GM10266 (cell line): ENCODE results near the gene AQP2.

ENCODE experiments used
- DNase-seq: peaks from one replicate; pipeline ENCODE4 v3.0.0; 2012; ENCODE audit errors: extremely low spot score
- TF ChIP-seq, protein P1 (sequence below): IDR thresholded peaks from 2 replicates; pipeline ENCODE4 v1.5.1; 2012; ENCODE audit warnings: mild to moderate bottlenecking, low read depth; ENCODE audit not compliant: control insufficient read depth, insufficient read depth; ENCODE audit errors: missing control alignments

The AQP2 gene

DNA sequence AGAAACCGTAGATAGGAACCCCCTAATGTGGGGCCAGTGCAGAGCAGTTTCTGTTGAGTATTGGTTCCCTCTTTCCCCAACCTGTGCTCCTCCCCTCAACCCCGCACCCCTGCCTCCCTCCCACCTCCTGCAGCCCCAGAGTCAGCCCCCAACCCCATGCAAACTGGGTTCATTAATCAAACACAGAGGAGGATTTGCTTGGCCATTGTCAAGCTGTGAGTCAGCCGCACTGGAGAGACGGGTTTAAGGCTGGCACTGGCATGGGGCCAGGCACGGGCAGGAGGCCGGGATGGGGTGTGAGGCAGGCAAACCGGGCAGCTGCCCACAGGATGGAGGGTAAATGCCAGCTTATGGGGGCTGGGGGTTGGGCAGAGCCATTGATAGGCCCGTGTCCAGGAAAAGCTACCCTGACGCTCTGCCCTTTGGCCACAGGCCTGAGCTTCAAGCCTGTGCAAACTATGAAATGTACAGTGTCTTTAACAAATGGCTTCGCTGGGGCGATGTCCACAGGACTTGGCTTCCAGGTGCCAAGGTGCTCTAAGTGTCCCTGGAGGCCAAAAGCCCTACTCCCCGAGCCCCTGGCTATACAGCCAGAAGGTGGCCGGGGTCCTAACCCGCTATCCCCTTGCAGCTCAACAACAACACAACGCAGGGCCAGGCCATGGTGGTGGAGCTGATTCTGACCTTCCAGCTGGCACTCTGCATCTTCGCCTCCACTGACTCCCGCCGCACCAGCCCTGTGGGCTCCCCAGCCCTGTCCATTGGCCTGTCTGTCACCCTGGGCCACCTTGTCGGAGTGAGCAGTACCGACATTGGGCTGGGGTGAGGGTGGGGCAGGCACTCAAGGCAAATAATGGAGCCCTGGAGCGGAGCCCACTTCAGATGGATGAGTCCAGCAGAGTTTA is 12.6 kb downstream of the AQP2 start:
- no peak for DNase-seq
- TF ChIP-seq, protein P1, sequence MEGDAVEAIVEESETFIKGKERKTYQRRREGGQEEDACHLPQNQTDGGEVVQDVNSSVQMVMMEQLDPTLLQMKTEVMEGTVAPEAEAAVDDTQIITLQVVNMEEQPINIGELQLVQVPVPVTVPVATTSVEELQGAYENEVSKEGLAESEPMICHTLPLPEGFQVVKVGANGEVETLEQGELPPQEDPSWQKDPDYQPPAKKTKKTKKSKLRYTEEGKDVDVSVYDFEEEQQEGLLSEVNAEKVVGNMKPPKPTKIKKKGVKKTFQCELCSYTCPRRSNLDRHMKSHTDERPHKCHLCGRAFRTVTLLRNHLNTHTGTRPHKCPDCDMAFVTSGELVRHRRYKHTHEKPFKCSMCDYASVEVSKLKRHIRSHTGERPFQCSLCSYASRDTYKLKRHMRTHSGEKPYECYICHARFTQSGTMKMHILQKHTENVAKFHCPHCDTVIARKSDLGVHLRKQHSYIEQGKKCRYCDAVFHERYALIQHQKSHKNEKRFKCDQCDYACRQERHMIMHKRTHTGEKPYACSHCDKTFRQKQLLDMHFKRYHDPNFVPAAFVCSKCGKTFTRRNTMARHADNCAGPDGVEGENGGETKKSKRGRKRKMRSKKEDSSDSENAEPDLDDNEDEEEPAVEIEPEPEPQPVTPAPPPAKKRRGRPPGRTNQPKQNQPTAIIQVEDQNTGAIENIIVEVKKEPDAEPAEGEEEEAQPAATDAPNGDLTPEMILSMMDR = no peak

GRCh38 chr12:49963976-49964815 is 13.7 kb downstream of the AQP2 start:
- TF ChIP-seq, protein P1 = no peak
- no peak for DNase-seq

DNA sequence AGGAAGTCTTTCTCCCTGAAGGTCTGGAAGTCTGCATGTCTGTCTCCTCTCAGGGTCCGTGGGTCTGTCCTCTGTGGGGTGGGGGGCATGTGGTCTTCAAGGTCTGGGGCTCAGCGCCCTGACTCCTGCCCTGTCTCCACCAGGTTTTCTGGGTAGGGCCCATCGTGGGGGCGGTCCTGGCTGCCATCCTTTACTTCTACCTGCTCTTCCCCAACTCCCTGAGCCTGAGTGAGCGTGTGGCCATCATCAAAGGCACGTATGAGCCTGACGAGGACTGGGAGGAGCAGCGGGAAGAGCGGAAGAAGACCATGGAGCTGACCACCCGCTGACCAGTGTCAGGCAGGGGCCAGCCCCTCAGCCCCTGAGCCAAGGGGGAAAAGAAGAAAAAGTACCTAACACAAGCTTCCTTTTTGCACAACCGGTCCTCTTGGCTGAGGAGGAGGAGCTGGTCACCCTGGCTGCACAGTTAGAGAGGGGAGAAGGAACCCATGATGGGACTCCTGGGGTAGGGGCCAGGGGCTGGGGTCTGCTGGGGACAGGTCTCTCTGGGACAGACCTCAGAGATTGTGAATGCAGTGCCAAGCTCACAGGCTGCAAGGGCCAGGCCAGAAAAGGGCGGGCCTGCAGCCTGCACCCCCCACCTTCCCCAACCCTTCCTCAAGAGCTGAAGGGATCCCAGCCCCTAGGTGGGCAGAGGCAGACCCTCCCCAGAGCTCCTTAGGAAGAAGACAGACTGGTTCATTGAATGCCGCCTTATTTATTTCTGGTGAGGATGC is 14.5 kb downstream of the AQP2 start:
- TF ChIP-seq, protein P1 = no peak
- DNase-seq = no peak

DNA sequence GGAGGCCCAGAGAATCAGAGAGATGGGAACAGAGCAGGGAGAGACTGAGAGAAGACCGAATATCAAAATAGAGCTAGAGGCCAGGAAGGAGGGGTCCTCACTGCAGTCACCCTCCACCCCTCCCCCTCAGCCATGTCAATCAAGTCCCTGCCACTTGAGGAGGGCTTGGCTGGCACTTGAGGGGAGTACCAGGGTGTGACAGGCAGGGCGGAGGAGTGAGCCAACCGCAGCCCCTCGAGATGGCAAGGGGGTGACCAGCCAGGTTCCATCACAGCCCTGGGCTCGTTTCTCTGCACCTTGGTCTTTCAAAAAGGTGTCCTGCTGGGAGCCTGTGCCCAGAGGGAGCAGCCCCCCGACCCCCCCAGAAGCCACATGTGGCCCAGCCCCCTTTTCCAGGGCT is 15.3 kb downstream of the AQP2 start:
- DNase-seq = no peak
- TF ChIP-seq, protein P1 = no peak

DNA sequence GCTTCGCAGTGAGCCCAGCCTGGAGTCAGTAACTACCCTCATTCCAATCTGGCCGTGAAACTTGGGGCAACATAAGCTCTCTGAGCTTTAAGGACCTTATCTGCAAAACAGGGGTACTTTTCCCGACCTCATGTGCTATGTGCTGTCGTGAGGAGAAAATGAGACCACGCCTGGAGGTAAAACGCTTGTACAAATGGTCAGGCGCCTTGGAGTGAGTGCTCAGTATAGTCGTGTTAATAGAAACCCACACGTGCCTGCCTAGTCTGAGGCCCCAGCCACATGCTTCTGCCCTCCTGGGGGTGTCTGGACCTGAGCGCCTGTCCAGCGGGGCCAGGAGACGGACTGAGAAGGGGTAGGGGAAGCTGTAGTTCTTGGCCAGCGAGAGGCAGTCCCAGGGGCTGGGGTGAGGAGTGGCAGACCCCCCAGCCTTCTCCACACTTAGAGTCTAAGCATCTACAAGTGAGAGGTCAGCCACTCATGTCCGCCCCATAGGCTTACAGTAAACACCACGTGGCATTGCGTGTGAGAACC is 16.0 kb downstream of the AQP2 start:
- DNase-seq = no peak
- TF ChIP-seq, protein P1 = peak; percentile 28

DNA sequence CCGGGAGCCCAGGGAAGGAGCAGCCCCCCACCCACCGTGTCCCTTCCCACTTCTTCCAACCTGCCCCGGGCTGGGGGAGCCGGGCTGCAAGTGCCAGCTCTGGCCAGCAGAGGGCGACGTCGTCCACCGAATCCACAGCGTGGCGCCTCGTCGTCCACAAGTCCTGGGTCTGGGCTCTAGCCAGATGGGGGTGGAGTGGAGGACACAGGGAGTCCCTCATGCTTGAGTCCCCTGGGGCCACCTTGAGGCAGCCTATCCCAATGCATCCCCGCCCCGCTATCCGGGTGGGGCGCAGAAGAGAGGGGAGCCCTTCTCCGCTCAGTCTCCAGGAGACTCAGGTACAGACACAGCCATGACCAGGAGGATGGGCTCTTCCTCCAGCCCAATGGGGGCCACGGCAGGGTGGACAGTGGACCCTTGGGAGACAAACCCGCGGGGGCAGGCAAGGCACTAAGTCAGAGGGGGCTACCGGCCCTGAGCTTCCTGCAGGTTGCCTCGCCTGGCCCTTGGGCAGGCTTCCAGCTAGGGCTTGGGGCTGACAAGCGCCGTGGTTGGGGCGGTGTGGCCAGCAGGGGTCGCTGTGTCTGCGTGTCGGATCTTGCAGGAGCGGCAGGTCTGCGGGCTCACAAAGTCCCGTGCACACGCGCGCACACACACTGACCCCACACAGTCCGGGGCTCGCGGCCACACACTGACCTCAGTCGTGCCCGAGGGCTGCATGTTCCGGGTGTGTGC is 16.7 kb downstream of the AQP2 start:
- TF ChIP-seq, protein P1 = peak; percentile 99
- peak; percentile 91 for DNase-seq
